WTC11 (cell line): ENCODE measurements around the gene FAM131C.

Experiments used
- TF ChIP-seq, protein P1 (sequence below): fragments of 200-600 bp; IDR thresholded peaks from 2 replicates; pipeline ENCODE4 v1.8.0; 2022; ENCODE audit warnings: antibody characterized with exemption
- TF ChIP-seq, protein P2 (sequence below): sonication (generic); formaldehyde crosslinking; IDR thresholded peaks from 2 replicates; pipeline ENCODE4 v1.8.0; 2022; ENCODE audit warnings: mild to moderate bottlenecking, missing genetic modification reagents
- TF ChIP-seq, protein P3 (sequence below): sonication (generic); formaldehyde crosslinking; conservative IDR thresholded peaks from 2 replicates; pipeline ENCODE4 v1.8.1; 2022; ENCODE audit warnings: mild to moderate bottlenecking, missing genetic modification reagents

DNA sequence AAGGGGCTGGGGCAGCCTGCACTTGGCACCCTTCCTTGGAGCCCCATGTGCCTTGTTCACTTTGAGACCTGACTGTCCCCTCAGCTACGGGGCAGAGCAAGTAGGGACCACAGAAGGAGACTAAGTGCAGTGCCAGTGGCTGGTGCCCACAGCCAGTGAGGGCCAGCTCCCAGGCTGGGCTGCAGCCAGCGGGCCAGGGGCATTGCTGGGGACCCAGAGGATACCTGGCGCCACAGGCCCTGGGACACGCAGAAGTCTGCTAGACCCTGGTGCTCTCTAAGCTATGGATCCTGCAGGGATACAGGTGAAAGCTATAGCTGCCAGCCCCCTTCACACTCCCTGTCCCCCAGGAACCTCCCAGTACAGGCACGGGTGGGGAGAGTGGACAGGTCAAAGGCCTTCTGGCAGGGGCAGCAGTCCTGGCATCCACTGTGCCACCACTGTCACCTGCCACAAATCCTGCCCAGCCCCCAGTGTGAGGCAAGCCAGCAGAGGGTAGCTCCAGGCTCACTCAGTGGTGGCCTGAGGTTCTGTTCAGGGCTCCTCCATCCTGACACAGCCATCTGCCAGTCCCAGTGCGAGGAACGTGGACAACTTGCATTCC, 50.3 kb downstream of the FAM131C start:
- TF ChIP-seq, protein P1, sequence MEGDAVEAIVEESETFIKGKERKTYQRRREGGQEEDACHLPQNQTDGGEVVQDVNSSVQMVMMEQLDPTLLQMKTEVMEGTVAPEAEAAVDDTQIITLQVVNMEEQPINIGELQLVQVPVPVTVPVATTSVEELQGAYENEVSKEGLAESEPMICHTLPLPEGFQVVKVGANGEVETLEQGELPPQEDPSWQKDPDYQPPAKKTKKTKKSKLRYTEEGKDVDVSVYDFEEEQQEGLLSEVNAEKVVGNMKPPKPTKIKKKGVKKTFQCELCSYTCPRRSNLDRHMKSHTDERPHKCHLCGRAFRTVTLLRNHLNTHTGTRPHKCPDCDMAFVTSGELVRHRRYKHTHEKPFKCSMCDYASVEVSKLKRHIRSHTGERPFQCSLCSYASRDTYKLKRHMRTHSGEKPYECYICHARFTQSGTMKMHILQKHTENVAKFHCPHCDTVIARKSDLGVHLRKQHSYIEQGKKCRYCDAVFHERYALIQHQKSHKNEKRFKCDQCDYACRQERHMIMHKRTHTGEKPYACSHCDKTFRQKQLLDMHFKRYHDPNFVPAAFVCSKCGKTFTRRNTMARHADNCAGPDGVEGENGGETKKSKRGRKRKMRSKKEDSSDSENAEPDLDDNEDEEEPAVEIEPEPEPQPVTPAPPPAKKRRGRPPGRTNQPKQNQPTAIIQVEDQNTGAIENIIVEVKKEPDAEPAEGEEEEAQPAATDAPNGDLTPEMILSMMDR, result no peak
- TF ChIP-seq, protein P2, sequence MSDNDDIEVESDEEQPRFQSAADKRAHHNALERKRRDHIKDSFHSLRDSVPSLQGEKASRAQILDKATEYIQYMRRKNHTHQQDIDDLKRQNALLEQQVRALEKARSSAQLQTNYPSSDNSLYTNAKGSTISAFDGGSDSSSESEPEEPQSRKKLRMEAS, result no peak
- TF ChIP-seq, protein P3, sequence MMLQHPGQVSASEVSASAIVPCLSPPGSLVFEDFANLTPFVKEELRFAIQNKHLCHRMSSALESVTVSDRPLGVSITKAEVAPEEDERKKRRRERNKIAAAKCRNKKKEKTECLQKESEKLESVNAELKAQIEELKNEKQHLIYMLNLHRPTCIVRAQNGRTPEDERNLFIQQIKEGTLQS (CRISPR knock-in tag), result no peak
